ENCODE results near the gene PRDX1. TPM values are rescaled to one million over a fixed set of nuclear protein-coding genes. Genes with fewer than 3 reads are reported as not detected.

PRDX1 gene
- total RNA-seq, 1 experiment from 2014 or later = 397 TPM

GRCh38 chr1:45544530-45544929 is 22.8 kb upstream of the PRDX1 start:
- H3K27ac ChIP-seq (ENCODE audit: low read length) = no peak overlapping the region
- no peaks in the 10 kb centered on the region for H3K9me2 ChIP-seq (replicated peaks; ENCODE audit: insufficient read depth, low read length)
- no peak overlapping the region for H3K4me3 ChIP-seq (ENCODE audit: low read length)
- H3K4me1 ChIP-seq (ENCODE audit: low read length) = peaks cover 6% of the 10 kb centered on the region
- H2AFZ ChIP-seq (ENCODE audit: low read length) = no peak overlapping the region
- H4K20me1 ChIP-seq (ENCODE audit: insufficient read depth, low read depth, low read length) = no peaks in the 10 kb centered on the region
- H3K36me3 ChIP-seq (ENCODE audit: insufficient read depth, low read length) = no peaks in the 10 kb centered on the region
- H3K4me2 ChIP-seq (ENCODE audit: low read depth, low read length, poor library complexity, severe bottlenecking) = no peak overlapping the region
- no peaks in the 10 kb centered on the region for H3K27me3 ChIP-seq (ENCODE audit: low read length)
- no peaks in the 10 kb centered on the region for H3K9me3 ChIP-seq (ENCODE audit: low read length)
- H3K9ac ChIP-seq (ENCODE audit: low read length) = no peak overlapping the region
- DNase-seq = no peak
- H3K79me2 ChIP-seq (ENCODE audit: low read length) = no peaks in the 10 kb centered on the region

- H3K9me3 ChIP-seq (ENCODE audit: low read length) = no peaks in the 10 kb centered on the region
- H3K4me3 ChIP-seq (ENCODE audit: low read length) = no peak overlapping the region
- H3K79me2 ChIP-seq (ENCODE audit: low read length) = no peaks in the 10 kb centered on the region
- no peak for DNase-seq
- peaks cover 6% of the 10 kb centered on the region for H3K4me1 ChIP-seq (ENCODE audit: low read length)
- peak overlapping the region; percentile 48; the same call in 1 of the 2 replicates for H2AFZ ChIP-seq (ENCODE audit: low read length)
- no peaks in the 10 kb centered on the region for H3K27me3 ChIP-seq (ENCODE audit: low read length)
- H3K9me2 ChIP-seq (replicated peaks; ENCODE audit: insufficient read depth, low read length) = no peaks in the 10 kb centered on the region
- no peaks in the 10 kb centered on the region for H3K36me3 ChIP-seq (ENCODE audit: insufficient read depth, low read length)
- H3K9ac ChIP-seq (ENCODE audit: low read length) = no peak overlapping the region
- no peak overlapping the region for H3K27ac ChIP-seq (ENCODE audit: low read length)
- H3K4me2 ChIP-seq (ENCODE audit: low read depth, low read length, poor library complexity, severe bottlenecking) = no peak overlapping the region
- no peaks in the 10 kb centered on the region for H4K20me1 ChIP-seq (ENCODE audit: insufficient read depth, low read depth, low read length)
Observed at GRCh38 chr1:45543581-45544417, 22.1 kb upstream of the PRDX1 start.

GRCh38 chr1:45542591-45542990 is 20.9 kb upstream of the PRDX1 start:
- Histone ChIP-seq H4K20me1 (ENCODE audit: insufficient read depth, low read depth, low read length) (no peaks in the 10 kb centered on the region), H3K9me2 (replicated peaks; ENCODE audit: insufficient read depth, low read length) (no peaks in the 10 kb centered on the region), H3K9ac (ENCODE audit: low read length) (no peak overlapping the region), H3K9me3 (ENCODE audit: low read length) (no peaks in the 10 kb centered on the region), H3K4me2 (ENCODE audit: low read depth, low read length, poor library complexity, severe bottlenecking) (no peak overlapping the region), H2AFZ (ENCODE audit: low read length) (no peak overlapping the region), H3K4me1 (ENCODE audit: low read length) (peaks cover 6% of the 10 kb centered on the region), H3K36me3 (ENCODE audit: insufficient read depth, low read length) (no peaks in the 10 kb centered on the region), H3K27me3 (ENCODE audit: low read length) (no peaks in the 10 kb centered on the region), H3K27ac (ENCODE audit: low read length) (no peak overlapping the region), H3K79me2 (ENCODE audit: low read length) (no peaks in the 10 kb centered on the region), H3K4me3 (ENCODE audit: low read length) (no peak overlapping the region)
- DNase-seq = no peak

GRCh38 chr1:45541193-45541592 is 19.5 kb upstream of the PRDX1 start:
- Histone ChIP-seq H2AFZ (ENCODE audit: low read length) (no peak overlapping the region), H4K20me1 (ENCODE audit: insufficient read depth, low read depth, low read length) (no peaks in the 10 kb centered on the region), H3K27ac (ENCODE audit: low read length) (no peak overlapping the region), H3K27me3 (ENCODE audit: low read length) (no peaks in the 10 kb centered on the region), H3K4me3 (ENCODE audit: low read length) (no peak overlapping the region), H3K4me1 (ENCODE audit: low read length) (peaks cover 6% of the 10 kb centered on the region), H3K36me3 (ENCODE audit: insufficient read depth, low read length) (no peaks in the 10 kb centered on the region), H3K4me2 (ENCODE audit: low read depth, low read length, poor library complexity, severe bottlenecking) (no peak overlapping the region), H3K9me3 (ENCODE audit: low read length) (no peaks in the 10 kb centered on the region), H3K9me2 (replicated peaks; ENCODE audit: insufficient read depth, low read length) (no peaks in the 10 kb centered on the region), H3K79me2 (ENCODE audit: low read length) (no peaks in the 10 kb centered on the region), H3K9ac (ENCODE audit: low read length) (no peak overlapping the region)
- DNase-seq = no peak

DNA sequence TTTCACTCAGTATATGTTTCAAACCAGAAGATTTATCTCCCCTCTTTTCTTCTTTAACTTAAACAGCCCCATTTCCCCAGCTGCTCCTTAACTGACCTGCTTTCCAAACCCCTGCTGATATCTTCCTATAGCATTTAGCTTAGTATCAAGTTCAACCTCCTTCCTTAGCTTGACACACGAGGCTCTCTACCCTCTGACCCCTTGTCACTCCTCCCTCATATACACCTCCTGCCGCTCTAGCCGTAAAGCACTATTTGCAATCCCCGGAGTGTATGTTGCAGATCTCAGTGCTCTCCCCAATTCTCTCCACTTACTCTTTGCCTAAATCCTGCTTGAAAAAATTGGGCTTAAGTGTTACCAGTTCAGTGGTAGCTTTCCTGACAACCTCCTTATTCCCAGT is 15.2 kb upstream of the PRDX1 start:
- Histone ChIP-seq H3K27me3 (ENCODE audit: low read length) (no peaks in the 10 kb centered on the region), H4K20me1 (ENCODE audit: insufficient read depth, low read depth, low read length) (no peaks in the 10 kb centered on the region), H3K79me2 (ENCODE audit: low read length) (no peaks in the 10 kb centered on the region), H3K9me2 (replicated peaks; ENCODE audit: insufficient read depth, low read length) (no peaks in the 10 kb centered on the region), H3K4me2 (ENCODE audit: low read depth, low read length, poor library complexity, severe bottlenecking) (no peak overlapping the region), H3K27ac (ENCODE audit: low read length) (no peak overlapping the region), H2AFZ (ENCODE audit: low read length) (no peak overlapping the region), H3K4me1 (ENCODE audit: low read length) (no peaks in the 10 kb centered on the region), H3K9me3 (ENCODE audit: low read length) (no peaks in the 10 kb centered on the region), H3K36me3 (ENCODE audit: insufficient read depth, low read length) (no peaks in the 10 kb centered on the region), H3K4me3 (ENCODE audit: low read length) (no peak overlapping the region), H3K9ac (ENCODE audit: low read length) (no peak overlapping the region)
- DNase-seq = no peak

DNA sequence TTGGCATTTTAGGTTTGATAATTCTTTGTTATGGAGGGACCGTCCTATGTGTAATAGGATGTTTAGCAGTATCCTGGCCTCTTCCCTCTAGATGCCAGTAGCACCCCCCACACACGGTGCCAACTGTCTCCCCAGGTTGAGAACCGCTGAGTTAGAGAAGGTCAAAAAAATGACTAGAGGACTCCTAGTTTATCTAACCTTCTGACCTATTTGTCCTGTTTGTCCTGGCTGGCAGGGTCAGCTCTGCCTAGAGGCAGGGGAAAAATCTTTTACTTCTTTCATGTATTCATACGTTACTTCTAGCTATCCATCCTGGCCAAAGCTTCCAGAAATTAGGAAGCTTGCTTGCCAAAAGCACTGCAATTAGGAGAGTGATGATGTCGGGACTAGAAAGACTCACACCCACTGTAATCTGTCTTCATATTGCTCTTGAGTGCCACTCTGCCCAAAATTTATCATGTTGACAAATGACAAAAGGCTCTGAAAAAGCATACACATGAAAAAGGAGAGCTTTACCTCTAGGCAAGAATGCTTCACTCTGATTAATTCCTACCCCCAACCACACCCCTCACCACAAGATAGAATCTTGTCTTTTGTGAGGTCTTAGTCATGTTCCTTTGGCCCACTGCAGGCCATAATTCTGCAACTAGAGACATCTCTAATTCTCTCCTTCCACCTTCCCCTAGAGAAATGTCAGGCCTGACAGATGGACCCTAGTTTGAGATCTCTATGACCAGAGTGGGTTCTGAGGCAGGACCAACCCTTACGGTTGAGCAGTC is 14.5 kb upstream of the PRDX1 start:
- H3K9me3 ChIP-seq (ENCODE audit: low read length) = no peaks in the 10 kb centered on the region
- no peak for DNase-seq
- no peak overlapping the region for H3K27ac ChIP-seq (ENCODE audit: low read length)
- no peaks in the 10 kb centered on the region for H4K20me1 ChIP-seq (ENCODE audit: insufficient read depth, low read depth, low read length)
- no peaks in the 10 kb centered on the region for H3K4me1 ChIP-seq (ENCODE audit: low read length)
- no peak overlapping the region for H3K4me3 ChIP-seq (ENCODE audit: low read length)
- H2AFZ ChIP-seq (ENCODE audit: low read length) = no peak overlapping the region
- H3K27me3 ChIP-seq (ENCODE audit: low read length) = no peaks in the 10 kb centered on the region
- no peak overlapping the region for H3K4me2 ChIP-seq (ENCODE audit: low read depth, low read length, poor library complexity, severe bottlenecking)
- H3K36me3 ChIP-seq (ENCODE audit: insufficient read depth, low read length) = no peaks in the 10 kb centered on the region
- H3K9me2 ChIP-seq (replicated peaks; ENCODE audit: insufficient read depth, low read length) = no peaks in the 10 kb centered on the region
- no peaks in the 10 kb centered on the region for H3K79me2 ChIP-seq (ENCODE audit: low read length)
- H3K9ac ChIP-seq (ENCODE audit: low read length) = no peak overlapping the region

- H3K27ac ChIP-seq (ENCODE audit: low read length) = no peak overlapping the region
- no peaks in the 10 kb centered on the region for H3K4me1 ChIP-seq (ENCODE audit: low read length)
- no peaks in the 10 kb centered on the region for H4K20me1 ChIP-seq (ENCODE audit: insufficient read depth, low read depth, low read length)
- no peak overlapping the region for H2AFZ ChIP-seq (ENCODE audit: low read length)
- no peak overlapping the region for H3K4me3 ChIP-seq (ENCODE audit: low read length)
- H3K9ac ChIP-seq (ENCODE audit: low read length) = no peak overlapping the region
- no peak overlapping the region for H3K4me2 ChIP-seq (ENCODE audit: low read depth, low read length, poor library complexity, severe bottlenecking)
- no peaks in the 10 kb centered on the region for H3K9me3 ChIP-seq (ENCODE audit: low read length)
- H3K79me2 ChIP-seq (ENCODE audit: low read length) = no peaks in the 10 kb centered on the region
- H3K27me3 ChIP-seq (ENCODE audit: low read length) = no peaks in the 10 kb centered on the region
- DNase-seq = no peak
- no peaks in the 10 kb centered on the region for H3K9me2 ChIP-seq (replicated peaks; ENCODE audit: insufficient read depth, low read length)
- H3K36me3 ChIP-seq (ENCODE audit: insufficient read depth, low read length) = no peaks in the 10 kb centered on the region
Observed at GRCh38 chr1:45531873-45532272, 10.2 kb upstream of the PRDX1 start.

- H3K4me1 ChIP-seq (ENCODE audit: low read length) = no peaks in the 10 kb centered on the region
- H3K79me2 ChIP-seq (ENCODE audit: low read length) = no peaks in the 10 kb centered on the region
- no peak overlapping the region for H3K27ac ChIP-seq (ENCODE audit: low read length)
- H3K4me3 ChIP-seq (ENCODE audit: low read length) = no peak overlapping the region
- no peak overlapping the region for H3K4me2 ChIP-seq (ENCODE audit: low read depth, low read length, poor library complexity, severe bottlenecking)
- H2AFZ ChIP-seq (ENCODE audit: low read length) = no peak overlapping the region
- DNase-seq = no peak
- H3K9me3 ChIP-seq (ENCODE audit: low read length) = no peaks in the 10 kb centered on the region
- H3K27me3 ChIP-seq (ENCODE audit: low read length) = no peaks in the 10 kb centered on the region
- no peaks in the 10 kb centered on the region for H3K9me2 ChIP-seq (replicated peaks; ENCODE audit: insufficient read depth, low read length)
- no peaks in the 10 kb centered on the region for H3K36me3 ChIP-seq (ENCODE audit: insufficient read depth, low read length)
- H3K9ac ChIP-seq (ENCODE audit: low read length) = no peak overlapping the region
- no peaks in the 10 kb centered on the region for H4K20me1 ChIP-seq (ENCODE audit: insufficient read depth, low read depth, low read length)
Observed at GRCh38 chr1:45530632-45531135, 9.0 kb upstream of the PRDX1 start.

Measured in Karpas-422 (cell line).